Esophagus muscularis mucosa (tissue), 3 donors: ENCODE results near the gene CYB561A3.
A peak's percentile ranks its signal among the peaks of the same experiment; 100 is the strongest.

ENCODE experiments used
- POLR2A ChIP-seq: fragments of 450-650 bp; IDR thresholded peaks from one replicate; pipeline ENCODE4 v1.6.1; 2017; ENCODE audit warnings: antibody characterized with exemption, moderate library complexity, mild to moderate bottlenecking, low read depth
- POLR2AphosphoS5 ChIP-seq, 2 donors: sonication (generic); formaldehyde crosslinking; IDR thresholded peaks; one replicate each; pipeline ENCODE4 v1.6.1; 2017; ENCODE audit warnings: antibody characterized with exemption in 2 of 2
- TF ChIP-seq, protein P1 (sequence below), 3 experiments: fragments of 200-600 bp in 2 of 3; fragments of 450-650 bp in 1 of 3; sonication (generic) in 2 of 3; IDR thresholded peaks; one replicate each; pipeline ENCODE4 v1.5.1; 2017 to 2019; ENCODE audit warnings: antibody characterized with exemption in 3 of 3, mild to moderate bottlenecking in 2 of 3, moderate library complexity in 1 of 3

DNA sequence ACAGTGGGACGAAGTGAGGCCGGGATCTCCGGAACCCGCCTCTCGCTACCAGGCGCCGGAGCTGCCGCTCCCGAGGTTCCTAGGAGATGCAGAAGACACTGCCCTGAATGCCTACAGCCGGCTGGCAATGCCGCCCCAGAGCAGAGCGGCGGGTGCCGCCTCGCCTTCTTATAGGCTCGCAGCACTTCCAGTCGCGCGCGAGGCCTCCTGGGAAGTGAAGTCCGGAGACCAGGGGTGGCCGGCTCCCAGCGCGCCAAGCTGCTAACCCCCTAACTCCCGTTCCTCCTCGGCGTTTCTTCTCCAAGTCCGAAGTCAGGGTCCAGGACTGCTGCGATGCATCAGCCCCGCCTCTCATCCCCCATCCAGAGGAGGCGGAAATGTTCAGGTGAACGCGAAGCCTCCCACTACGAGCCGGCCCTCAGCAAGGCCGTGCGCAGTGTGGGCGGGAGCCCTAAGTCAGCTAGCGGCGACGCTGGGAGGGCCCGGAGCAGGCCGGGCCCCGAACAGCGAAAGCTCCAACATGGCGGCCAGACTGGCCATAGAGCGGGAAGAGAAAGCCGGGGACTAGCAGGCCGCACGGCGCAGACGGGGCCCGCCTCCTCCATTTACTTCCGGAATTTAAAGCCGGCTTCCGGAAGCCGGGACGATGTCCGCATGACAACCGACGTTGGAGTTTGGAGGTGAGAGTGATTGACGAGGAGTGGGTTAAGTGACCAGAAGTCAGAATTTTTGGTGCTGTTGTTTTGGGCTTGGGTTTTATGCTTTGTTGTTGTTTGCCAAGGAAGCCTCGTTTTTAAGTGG is at the start of gene CYB561A3, which contains the start of gene TMEM138:
- TF ChIP-seq, protein P1, sequence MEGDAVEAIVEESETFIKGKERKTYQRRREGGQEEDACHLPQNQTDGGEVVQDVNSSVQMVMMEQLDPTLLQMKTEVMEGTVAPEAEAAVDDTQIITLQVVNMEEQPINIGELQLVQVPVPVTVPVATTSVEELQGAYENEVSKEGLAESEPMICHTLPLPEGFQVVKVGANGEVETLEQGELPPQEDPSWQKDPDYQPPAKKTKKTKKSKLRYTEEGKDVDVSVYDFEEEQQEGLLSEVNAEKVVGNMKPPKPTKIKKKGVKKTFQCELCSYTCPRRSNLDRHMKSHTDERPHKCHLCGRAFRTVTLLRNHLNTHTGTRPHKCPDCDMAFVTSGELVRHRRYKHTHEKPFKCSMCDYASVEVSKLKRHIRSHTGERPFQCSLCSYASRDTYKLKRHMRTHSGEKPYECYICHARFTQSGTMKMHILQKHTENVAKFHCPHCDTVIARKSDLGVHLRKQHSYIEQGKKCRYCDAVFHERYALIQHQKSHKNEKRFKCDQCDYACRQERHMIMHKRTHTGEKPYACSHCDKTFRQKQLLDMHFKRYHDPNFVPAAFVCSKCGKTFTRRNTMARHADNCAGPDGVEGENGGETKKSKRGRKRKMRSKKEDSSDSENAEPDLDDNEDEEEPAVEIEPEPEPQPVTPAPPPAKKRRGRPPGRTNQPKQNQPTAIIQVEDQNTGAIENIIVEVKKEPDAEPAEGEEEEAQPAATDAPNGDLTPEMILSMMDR (IDR thresholded peaks at IDR 0.05): no peak
- TF ChIP-seq POLR2A: peak; percentile 78
- peak; percentile 78 to 96 for TF ChIP-seq POLR2AphosphoS5 (IDR thresholded peaks at IDR 0.05)
